NT2/D1 (cell line): ENCODE data around the gene MSANTD4.

Experiments
- SUZ12 ChIP-seq: IDR thresholded peaks from 2 replicates; pipeline ENCODE4 v1.6.1; 2011; ENCODE audit not compliant: insufficient read length, insufficient read depth; ENCODE audit errors: extremely low read depth
- ZNF274 ChIP-seq: IDR thresholded peaks from 2 replicates; pipeline ENCODE4 v1.6.1; 2011; ENCODE audit warnings: mild to moderate bottlenecking, low read depth, low read length

GRCh38 chr11:105989124-105989523 is 32.9 kb downstream of the MSANTD4 start:
- no peak for TF ChIP-seq ZNF274
- TF ChIP-seq SUZ12, result no peak
